ENCODE data around the gene INAFM1.
"Not testable (repeated sequence)": the region's sequence is repeated elsewhere in the genome, so short reads cannot be mapped to it uniquely, and the experiment has no call there.

INAFM1 gene

GRCh38 chr19:47240996-47241918 is 33.4 kb upstream of the INAFM1 start:
- DNase-seq (ENCODE audit: low spot score) = peak; percentile 91

GRCh38 chr19:47241919-47242577 is 32.6 kb upstream of the INAFM1 start:
- DNase-seq (ENCODE audit: low spot score) = peak; percentile 30

GRCh38 chr19:47243364-47243775 is 31.3 kb upstream of the INAFM1 start:
- peak; percentile 58 for DNase-seq (ENCODE audit: low spot score)

- peak; percentile 99 for DNase-seq (ENCODE audit: low spot score)
These were observed 30.7 kb upstream of the INAFM1 start for GRCh38 chr19:47243776-47244547.

GRCh38 chr19:47247308-47247990 is 27.2 kb upstream of the INAFM1 start:
- peak; percentile 65 for DNase-seq (ENCODE audit: low spot score)

GRCh38 chr19:47253016-47253415 is 21.7 kb upstream of the INAFM1 start:
- DNase-seq (ENCODE audit: low spot score) = not testable (repeated sequence)

GRCh38 chr19:47253467-47253881 is 21.2 kb upstream of the INAFM1 start:
- DNase-seq (ENCODE audit: low spot score) = peak; percentile 67

GRCh38 chr19:47253970-47254369 is 20.7 kb upstream of the INAFM1 start:
- DNase-seq (ENCODE audit: low spot score) = no peak

GRCh38 chr19:47255879-47256692 is 18.6 kb upstream of the INAFM1 start, which contains the start of gene CCDC9:
Gene CCDC9 (plus strand): TSS chr19:47256525. CDS start chr19:47258401, 1,876 bp downstream.
- peak; percentile 99 for DNase-seq (ENCODE audit: low spot score)

- DNase-seq (ENCODE audit: low spot score) = peak; percentile 99
These were observed 17.8 kb upstream of the INAFM1 start for GRCh38 chr19:47256693-47257410.

GRCh38 chr19:47257411-47258169 is 17.1 kb upstream of the INAFM1 start:
- DNase-seq (ENCODE audit: low spot score) = no peak

- no peak for DNase-seq (ENCODE audit: low spot score)
These were observed 16.3 kb upstream of the INAFM1 start for GRCh38 chr19:47258434-47258833.

GRCh38 chr19:47258895-47259555 is 15.7 kb upstream of the INAFM1 start:
- no peak for DNase-seq (ENCODE audit: low spot score)

GRCh38 chr19:47260476-47260875 is 14.2 kb upstream of the INAFM1 start:
- DNase-seq (ENCODE audit: low spot score) = no peak

- not testable (repeated sequence) for DNase-seq (ENCODE audit: low spot score)
These were observed 12.5 kb upstream of the INAFM1 start for GRCh38 chr19:47261946-47262793.

GRCh38 chr19:47264629-47265028 is 10.1 kb upstream of the INAFM1 start:
- no peak for DNase-seq (ENCODE audit: low spot score)

- DNase-seq (ENCODE audit: low spot score) = no peak
These were observed 8.2 kb upstream of the INAFM1 start for GRCh38 chr19:47266401-47266941.

- DNase-seq (ENCODE audit: low spot score) = no peak
These were observed 7.3 kb upstream of the INAFM1 start for GRCh38 chr19:47267350-47267759.

All from SW480 (cell line).